Mesendoderm (in vitro differentiated cells): Measurements from ENCODE around the gene KIAA0232.

Experiments used
- DNase-seq: peaks from one replicate; pipeline ENCODE4 v3.0.0; 2013
- H2AK5ac ChIP-seq: 2 replicates; pipeline ENCODE4 v1.6.1; 2013; ENCODE audit warnings: low read length, inconsistent platforms
- H2BK120ac ChIP-seq: 2 replicates; pipeline ENCODE4 v1.6.1; 2013; ENCODE audit warnings: low read depth, mild to moderate bottlenecking, low read length, moderate library complexity, mixed read lengths
- H2BK15ac ChIP-seq: replicated peaks from 2 replicates; pipeline ENCODE4 v1.6.1; 2013; ENCODE audit warnings: low read depth, mild to moderate bottlenecking, moderate library complexity
- H2BK5ac ChIP-seq: 2 replicates; pipeline ENCODE4 v1.6.1; 2013; ENCODE audit warnings: low read length, inconsistent platforms
- H3K18ac ChIP-seq: 2 replicates; pipeline ENCODE4 v1.6.1; 2013; ENCODE audit warnings: mild to moderate bottlenecking, low read length, mixed read lengths
- H3K23ac ChIP-seq: one replicate; pipeline ENCODE4 v1.6.1; 2013; ENCODE audit warnings: low read length
- H3K27ac ChIP-seq: 2 replicates; pipeline ENCODE4 v1.5.1; 2013; ENCODE audit warnings: low read depth, mild to moderate bottlenecking, inconsistent platforms, low read length, moderate library complexity
- H3K27me3 ChIP-seq: 2 replicates; pipeline ENCODE4 v1.6.1; 2013; ENCODE audit warnings: low read length, control low read depth, mild to moderate bottlenecking, inconsistent platforms; ENCODE audit not compliant: insufficient read depth, poor library complexity
- H3K36me3 ChIP-seq: 2 replicates; pipeline ENCODE4 v1.6.1; 2013; ENCODE audit warnings: low read length, inconsistent platforms; ENCODE audit not compliant: control insufficient read depth, insufficient read depth
- H3K4ac ChIP-seq: one replicate; pipeline ENCODE4 v1.6.1; 2013; ENCODE audit warnings: low read depth, mild to moderate bottlenecking, low read length, moderate library complexity
- H3K4me1 ChIP-seq: 2 replicates; pipeline ENCODE4 v1.6.1; 2013; ENCODE audit warnings: low read depth, low read length, inconsistent platforms; ENCODE audit not compliant: control insufficient read depth
- H3K4me2 ChIP-seq: 2 replicates; pipeline ENCODE4 v1.6.1; 2013; ENCODE audit warnings: low read length
- H3K4me3 ChIP-seq: 2 replicates; pipeline ENCODE4 v1.5.1; 2013; ENCODE audit warnings: mild to moderate bottlenecking, low read length
- H3K56ac ChIP-seq: one replicate; pipeline ENCODE4 v1.6.1; 2013; ENCODE audit warnings: low read length
- H3K79me1 ChIP-seq: 2 replicates; pipeline ENCODE4 v1.6.1; 2013; ENCODE audit warnings: low read length, inconsistent platforms
- H3K79me2 ChIP-seq: 2 replicates; pipeline ENCODE4 v1.6.1; 2013; ENCODE audit warnings: mild to moderate bottlenecking, low read length; ENCODE audit not compliant: control insufficient read depth, insufficient read depth
- H3K9ac ChIP-seq: 2 replicates; pipeline ENCODE4 v1.6.1; 2013; ENCODE audit warnings: low read length, inconsistent platforms
- H4K5ac ChIP-seq: one replicate; pipeline ENCODE4 v1.6.1; 2013; ENCODE audit warnings: low read length
- H4K8ac ChIP-seq: one replicate; pipeline ENCODE4 v1.6.1; 2013; ENCODE audit warnings: low read depth, mild to moderate bottlenecking, control low read depth, low read length, moderate library complexity
- WGBS: extraction: QIAGEN DNeasy Blood & Tissue Kit; methylation state at CpG from one replicate; pipeline ENCODE4 v1.1.7; 2013; ENCODE audit warnings: low lambda C conversion rate, missing lambda C conversion rate; ENCODE audit not compliant: insufficient coverage; ENCODE audit errors: extremely low coverage; 5-methylcytosine and 5-hydroxymethylcytosine counted together

Gene KIAA0232

GRCh38 chr4:6907658-6908191, 125.2 kb downstream of the KIAA0232 start:
- H3K9ac ChIP-seq: no peak overlapping the region
- no peak overlapping the region for H3K27ac ChIP-seq
- H4K8ac ChIP-seq: no peak overlapping the region
- H3K27me3 ChIP-seq: no peaks in the 10 kb centered on the region
- H3K4me3 ChIP-seq: no peak overlapping the region
- no peak overlapping the region for H3K56ac ChIP-seq
- peak; percentile 66 for DNase-seq
- no peaks in the 10 kb centered on the region for H3K79me2 ChIP-seq
- no peak overlapping the region for H3K18ac ChIP-seq
- H3K4me2 ChIP-seq: no peak overlapping the region
- peaks cover 2% of the 10 kb centered on the region for H3K4me1 ChIP-seq
- WGBS: no CpG with 5 or more reads among the region's 22 CpGs
- no peak overlapping the region for H4K5ac ChIP-seq
- no peak overlapping the region for H2BK5ac ChIP-seq
- H3K36me3 ChIP-seq: no peaks in the 10 kb centered on the region
- no peak overlapping the region for H2BK120ac ChIP-seq
- no peak overlapping the region for H2AK5ac ChIP-seq
- peaks cover 1% of the 10 kb centered on the region for H3K79me1 ChIP-seq
- H3K23ac ChIP-seq: no peak overlapping the region
- H2BK15ac ChIP-seq: no peak overlapping the region
- H3K4ac ChIP-seq: no peak overlapping the region

- no peak overlapping the region for H3K4ac ChIP-seq
- peak overlapping the region; percentile 79 for H3K4me2 ChIP-seq
- H3K79me2 ChIP-seq: no peaks in the 10 kb centered on the region
- no peak overlapping the region for H2BK15ac ChIP-seq
- no peak overlapping the region for H2AK5ac ChIP-seq
- H3K18ac ChIP-seq: no peak overlapping the region
- no CpG with 5 or more reads among the region's 15 CpGs for WGBS
- DNase-seq: no peak
- H2BK120ac ChIP-seq: no peak overlapping the region
- peak overlapping the region; percentile 53 for H3K4me3 ChIP-seq
- H4K8ac ChIP-seq: no peak overlapping the region
- no peaks in the 10 kb centered on the region for H3K36me3 ChIP-seq
- peaks cover 1% of the 10 kb centered on the region for H3K79me1 ChIP-seq
- H3K27ac ChIP-seq: no peak overlapping the region
- peaks cover 2% of the 10 kb centered on the region for H3K4me1 ChIP-seq
- peak overlapping the region; percentile 89 for H3K23ac ChIP-seq
- peak overlapping the region; percentile 87 for H3K56ac ChIP-seq
- peak overlapping the region; percentile 82 for H3K9ac ChIP-seq
- no peaks in the 10 kb centered on the region for H3K27me3 ChIP-seq
- no peak overlapping the region for H2BK5ac ChIP-seq
- no peak overlapping the region for H4K5ac ChIP-seq
Observed at GRCh38 chr4:6908432-6909112, 126.0 kb downstream of the KIAA0232 start.

GRCh38 chr4:6909113-6909969, 126.8 kb downstream of the KIAA0232 start, which contains the start of gene TBC1D14:
Gene TBC1D14, plus strand, starts transcription at chr4:6909826. Its CDS starts 13,564 bp downstream, at chr4:6923390.
- peak within 1 kb of the TSS; percentile 94 for H3K4ac ChIP-seq
- H2AK5ac ChIP-seq: no peak within 1 kb of the TSS
- peak within 1 kb of the TSS; percentile 98 for H3K27ac ChIP-seq
- no peaks in the 10 kb centered on the region for H3K36me3 ChIP-seq
- H3K27me3 ChIP-seq: no peaks in the 10 kb centered on the region
- H4K8ac ChIP-seq: no peak within 1 kb of the TSS
- peak within 1 kb of the TSS; percentile 87 for H3K56ac ChIP-seq
- peak within 1 kb of the TSS; percentile 89 for H3K23ac ChIP-seq
- H3K4me1 ChIP-seq: peaks cover 2% of the 10 kb centered on the region
- H4K5ac ChIP-seq: no peak within 1 kb of the TSS
- no peak within 1 kb of the TSS for H2BK5ac ChIP-seq
- H3K18ac ChIP-seq: peak within 1 kb of the TSS; percentile 97
- no peaks in the 10 kb centered on the region for H3K79me2 ChIP-seq
- DNase-seq: peak; percentile 92
- no peak within 1 kb of the TSS for H2BK15ac ChIP-seq
- no peak within 1 kb of the TSS for H2BK120ac ChIP-seq
- peaks cover 2% of the 10 kb centered on the region for H3K79me1 ChIP-seq
- WGBS: no CpG with 5 or more reads among the region's 108 CpGs
- peak within 1 kb of the TSS; percentile 69 for H3K4me3 ChIP-seq
- H3K4me2 ChIP-seq: peak within 1 kb of the TSS; percentile 91
- peak within 1 kb of the TSS; percentile 82 for H3K9ac ChIP-seq

GRCh38 chr4:6909970-6910339, 127.4 kb downstream of the KIAA0232 start:
- no peak overlapping the region for H3K4ac ChIP-seq
- WGBS: no CpG with 5 or more reads among the region's 58 CpGs

DNA sequence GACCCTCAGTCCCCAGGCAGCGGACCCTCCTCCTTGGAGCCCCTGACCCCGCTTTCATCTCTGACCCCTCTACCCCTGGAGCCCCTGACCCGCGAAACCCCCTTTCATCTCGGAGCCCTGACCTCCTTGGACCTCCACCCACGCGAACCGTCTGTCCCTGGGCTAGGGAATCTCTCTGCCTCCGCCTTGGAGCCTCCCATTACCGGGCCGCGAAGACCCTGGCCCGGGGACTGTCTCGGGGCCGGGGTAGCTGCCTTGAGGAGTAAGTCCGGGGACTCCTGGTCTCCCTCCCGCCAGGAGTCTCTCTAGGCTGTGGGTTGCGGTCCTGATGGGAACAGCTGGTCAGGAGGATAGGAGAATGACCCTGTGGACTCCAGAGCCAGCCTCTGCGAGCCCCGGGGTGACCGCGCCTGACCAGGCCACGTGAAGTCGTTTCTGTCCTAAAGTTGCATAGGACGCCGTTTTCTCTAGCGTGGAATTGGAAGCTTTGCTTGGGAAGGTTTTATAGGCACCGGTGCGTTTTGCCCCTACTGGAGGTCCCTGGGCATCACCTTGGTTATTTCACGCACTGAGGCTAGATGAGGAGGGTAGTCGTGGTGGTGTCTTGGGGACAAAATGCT, 127.9 kb downstream of the KIAA0232 start:
- Histone ChIP-seq H3K23ac (peak overlapping the region; percentile 72), H2BK5ac (no peak overlapping the region), H4K5ac (no peak overlapping the region), H3K56ac (peak overlapping the region; percentile 82), H3K18ac (peak overlapping the region; percentile 18), H3K4me1 (peaks cover 2% of the 10 kb centered on the region), H3K79me1 (peaks cover 5% of the 10 kb centered on the region), H3K9ac (peak overlapping the region; percentile 73), H2BK120ac (no peak overlapping the region), H2BK15ac (no peak overlapping the region), H3K36me3 (no peaks in the 10 kb centered on the region), H3K4ac (no peak overlapping the region), H3K4me2 (peak overlapping the region; percentile 91), H3K27me3 (no peaks in the 10 kb centered on the region), H3K4me3 (peak overlapping the region; percentile 28), H4K8ac (no peak overlapping the region), H3K79me2 (no peaks in the 10 kb centered on the region), H2AK5ac (no peak overlapping the region), H3K27ac (no peak overlapping the region)
- peak; percentile 58 for DNase-seq
- WGBS: no CpG with 5 or more reads among the region's 31 CpGs

More at GRCh38 chr4:6909970-6910339, 127.4 kb downstream of the KIAA0232 start:
- Histone ChIP-seq H3K9ac (peak overlapping the region; percentile 73), H3K36me3 (no peaks in the 10 kb centered on the region), H3K4me3 (peak overlapping the region; percentile 69), H3K27ac (no peak overlapping the region), H3K18ac (peak overlapping the region; percentile 18), H3K79me2 (no peaks in the 10 kb centered on the region), H3K79me1 (peaks cover 3% of the 10 kb centered on the region), H3K23ac (no peak overlapping the region), H3K4me1 (peaks cover 2% of the 10 kb centered on the region), H4K8ac (no peak overlapping the region), H2BK15ac (no peak overlapping the region), H4K5ac (no peak overlapping the region), H3K4me2 (peak overlapping the region; percentile 91), H2BK5ac (no peak overlapping the region), H3K27me3 (no peaks in the 10 kb centered on the region), H3K56ac (peak overlapping the region; percentile 82), H2BK120ac (no peak overlapping the region), H2AK5ac (no peak overlapping the region)
- no peak for DNase-seq
